NCI-H748 (cell line): ENCODE measurements around the gene ZSCAN22.

ENCODE experiments used
- DNase-seq: peaks from one replicate; lab custom pipeline; 2025; ENCODE audit not compliant: unreplicated experiment; lab: John Stamatoyannopoulos, UW

ZSCAN22 gene

DNA sequence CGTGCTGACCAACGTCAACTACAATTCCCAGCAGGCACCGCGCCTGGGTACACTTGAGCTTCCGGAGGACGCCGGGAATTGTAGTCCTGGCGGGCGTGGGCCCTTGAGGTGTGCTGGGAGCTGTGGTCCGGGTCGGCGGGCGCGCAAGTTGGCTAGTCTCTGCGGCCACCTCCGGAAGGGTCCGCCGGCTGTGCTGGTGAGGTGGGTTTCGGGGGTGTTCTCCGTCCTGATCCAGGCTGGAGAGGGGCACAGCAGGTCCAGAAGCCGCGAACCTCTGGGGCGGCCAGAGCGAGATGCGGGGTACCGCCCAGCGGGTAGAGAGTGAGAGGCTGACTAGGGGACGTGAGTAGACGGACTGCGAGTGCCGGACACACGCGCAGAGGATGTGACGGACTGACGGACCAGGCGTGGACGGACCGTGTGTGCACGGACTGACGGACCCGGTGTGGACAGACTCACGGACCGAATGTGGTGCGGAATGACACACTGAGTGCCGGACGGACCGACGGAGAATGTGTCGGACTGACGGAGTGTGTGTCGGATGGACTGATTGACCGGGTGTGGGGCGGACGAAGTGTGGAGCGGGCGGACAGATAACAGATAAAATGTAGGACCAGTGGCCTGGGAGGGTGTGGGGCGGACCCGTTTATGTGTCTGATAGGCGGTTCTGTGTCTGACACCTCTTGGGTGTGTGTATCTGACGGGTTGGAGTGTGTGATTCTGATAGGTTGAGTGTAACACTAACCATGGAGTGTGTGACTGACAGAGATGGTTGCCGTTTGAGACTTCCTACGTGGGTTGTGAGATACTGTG is at the start of gene ZSCAN22:
ZSCAN22 (plus strand) TSS at position 81 of the 813 bp plus-strand sequence. CDS start 7,809 bp downstream, outside the sequence.
- peak; percentile 98 for DNase-seq

GRCh38 chr19:58277197-58277596 is 49.6 kb upstream of the ZSCAN22 start:
- DNase-seq = no peak

DNA sequence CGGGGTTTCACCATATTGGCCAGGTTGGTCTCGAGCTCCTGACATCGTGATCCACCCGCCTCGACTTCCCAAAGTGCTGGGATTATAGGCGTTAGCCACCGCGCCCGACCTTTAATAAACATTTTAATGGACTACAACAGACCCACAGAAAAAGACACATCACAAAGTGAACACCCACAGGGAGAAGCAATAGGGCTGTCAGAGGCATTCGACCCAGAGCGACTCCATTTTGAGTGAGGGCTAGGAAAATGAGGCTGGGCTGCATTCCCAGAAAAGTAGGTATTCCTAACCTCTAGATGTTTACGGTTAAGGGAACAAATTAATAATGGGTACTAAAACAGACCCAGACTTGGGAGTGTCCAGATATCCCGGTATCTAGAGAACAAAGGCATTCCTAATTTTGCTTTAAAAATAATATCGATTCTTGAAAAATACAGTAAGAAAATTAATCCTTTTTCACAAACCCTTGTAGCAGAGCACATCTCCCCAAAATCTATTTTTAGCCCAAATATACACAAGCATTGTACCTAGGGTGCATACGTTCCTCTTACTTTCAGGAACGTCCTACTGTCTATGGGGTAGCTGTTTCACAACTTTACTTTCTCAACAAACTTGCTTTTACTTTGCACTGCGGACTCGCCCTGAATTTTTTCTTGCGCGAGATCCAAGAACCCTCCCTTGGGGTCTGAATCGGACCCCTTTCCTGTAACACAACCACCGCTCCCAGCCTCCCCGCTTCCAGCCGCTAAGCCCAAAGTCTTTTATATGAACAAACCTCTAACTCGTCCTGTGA is 48.9 kb upstream of the ZSCAN22 start:
- DNase-seq = no peak

- peak; percentile 100 for DNase-seq
Observed at GRCh38 chr19:58278541-58279041, 48.2 kb upstream of the ZSCAN22 start, which contains the start of gene ZNF8. ZNF8 (plus strand) TSS chr19:58278955; CDS start chr19:58279082, 127 bp downstream.

GRCh38 chr19:58279042-58279924 is 47.5 kb upstream of the ZSCAN22 start:
- DNase-seq = peak; percentile 93

- no peak for DNase-seq
Observed at GRCh38 chr19:58279925-58280316, 46.9 kb upstream of the ZSCAN22 start.

DNA sequence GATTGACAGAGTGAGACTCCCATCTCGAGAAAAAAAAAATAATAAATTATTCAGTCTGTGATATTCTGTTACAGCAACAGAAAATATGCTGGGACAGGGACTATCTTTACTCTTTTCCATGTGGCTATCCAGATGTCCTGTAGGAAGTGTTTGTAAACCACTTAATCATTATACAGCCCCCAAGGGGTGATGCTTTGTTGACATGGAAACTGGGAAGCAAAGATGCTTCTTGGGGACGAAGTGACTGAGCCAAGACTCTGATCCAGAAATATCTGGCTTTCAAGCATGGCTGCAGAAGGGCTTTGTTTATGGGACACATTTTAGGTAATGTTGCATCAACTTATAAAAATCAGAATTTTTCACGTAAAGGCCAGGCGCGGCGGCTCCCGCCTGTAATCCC is 42.6 kb upstream of the ZSCAN22 start:
- no peak for DNase-seq

- DNase-seq = no peak
Observed at GRCh38 chr19:58291943-58292342, 34.9 kb upstream of the ZSCAN22 start.

- DNase-seq = no peak
Observed at GRCh38 chr19:58294743-58295374, 31.9 kb upstream of the ZSCAN22 start.

- DNase-seq = no peak
Observed at GRCh38 chr19:58296104-58296503, 30.7 kb upstream of the ZSCAN22 start.

- DNase-seq = no peak
Observed at GRCh38 chr19:58300620-58301019, 26.2 kb upstream of the ZSCAN22 start.

- DNase-seq = no peak
Observed at GRCh38 chr19:58304255-58304654, 22.5 kb upstream of the ZSCAN22 start.

DNA sequence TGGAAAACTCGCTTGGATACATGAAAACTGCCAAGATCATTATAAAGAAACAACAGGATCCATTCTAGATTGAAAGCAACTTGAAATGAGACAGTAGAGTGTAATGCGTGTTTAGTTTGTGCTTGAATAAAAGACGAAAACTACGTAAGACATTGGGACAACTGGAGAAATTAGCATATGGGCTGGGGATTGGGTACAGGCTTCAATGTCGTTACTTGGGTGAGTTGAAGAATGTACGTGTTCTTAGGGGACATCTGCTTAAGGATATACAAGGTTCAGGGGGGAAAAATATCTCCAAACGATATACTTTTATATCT is 22.1 kb upstream of the ZSCAN22 start:
- DNase-seq = no peak

GRCh38 chr19:58305065-58305931 is 21.5 kb upstream of the ZSCAN22 start, which contains the start of gene ERVK3-1:
ERVK3-1 (plus strand) TSS chr19:58305377; CDS start chr19:58312169, 6,792 bp downstream.
- DNase-seq = peak; percentile 99

GRCh38 chr19:58305932-58306323 is 20.9 kb upstream of the ZSCAN22 start:
- DNase-seq = no peak

DNA sequence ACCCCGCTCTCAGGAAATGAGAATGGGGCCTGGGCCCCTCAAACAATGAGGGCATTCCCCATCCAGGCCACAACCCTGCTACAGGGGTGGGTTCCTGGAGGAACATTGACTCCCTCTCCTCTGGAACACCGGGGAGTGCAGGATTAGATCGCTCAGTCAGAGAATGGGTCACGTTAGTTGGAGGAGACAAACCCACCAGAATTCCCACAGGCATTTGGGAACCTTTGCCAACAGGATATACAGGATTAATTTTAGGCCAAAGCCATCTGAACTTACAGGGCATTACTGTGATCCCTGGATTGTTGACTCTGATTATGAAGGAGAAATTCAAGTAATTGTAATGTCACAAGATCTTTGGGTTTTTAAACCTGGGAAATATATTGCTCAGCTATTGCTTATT is 19.1 kb upstream of the ZSCAN22 start:
- no peak for DNase-seq

- peak; percentile 26 for DNase-seq
Observed at GRCh38 chr19:58310685-58311084, 16.1 kb upstream of the ZSCAN22 start.

DNA sequence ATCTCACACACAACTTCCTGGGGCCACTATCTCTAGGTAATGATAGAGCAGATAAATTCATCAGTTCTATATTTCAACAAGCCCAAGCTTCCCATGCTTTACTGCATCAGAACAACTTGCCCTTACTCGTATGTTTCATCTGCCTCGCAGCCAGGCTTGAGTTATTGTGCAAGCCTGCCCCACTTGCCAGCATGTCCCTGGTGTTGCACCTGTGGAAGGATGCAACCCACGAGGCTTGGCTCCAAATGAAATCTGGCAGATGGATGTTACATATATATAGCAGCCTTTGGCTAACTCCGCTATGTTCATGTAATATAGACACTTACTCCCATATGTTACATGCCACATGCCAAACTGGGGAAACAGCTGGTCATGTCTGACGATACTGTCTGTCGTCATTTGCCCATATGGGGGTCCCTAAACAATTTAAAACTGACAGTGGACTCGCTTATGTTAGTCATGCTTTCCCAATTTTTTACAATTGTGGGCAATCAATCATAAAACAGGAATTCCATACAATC is 15.4 kb upstream of the ZSCAN22 start:
- no peak for DNase-seq

- no peak for DNase-seq
Observed at GRCh38 chr19:58315580-58315979, 11.2 kb upstream of the ZSCAN22 start.
